Mucosa of descending colon (tissue), 3 donors: Measurements from ENCODE around the gene HIP1R. TPM values are rescaled to one million over a fixed set of nuclear protein-coding genes. Genes with fewer than 3 reads are reported as not detected.

ENCODE experiments used
- ATAC-seq: fragments of 200-7000 bp; cut with Tn5 transposase; one replicate; pipeline ENCODE4 v1.9.1; 2020; ENCODE audit warnings: mild to moderate bottlenecking, moderate library complexity
- DNase-seq, 3 donors: peaks; one replicate each; pipeline ENCODE4 v3.0.0-alpha.2; 2020
- H3K36me3 ChIP-seq: fragments of 200-600 bp; one replicate; pipeline ENCODE4 v1.8.0; 2021; ENCODE audit warnings: low read depth, mild to moderate bottlenecking
- H3K4me1 ChIP-seq: fragments of 200-600 bp; one replicate; pipeline ENCODE4 v1.8.0; 2021; ENCODE audit warnings: low read depth, mild to moderate bottlenecking
- H3K4me3 ChIP-seq: fragments of 200-600 bp; one replicate; pipeline ENCODE4 v1.8.0; 2021; ENCODE audit warnings: mild to moderate bottlenecking
- H3K9me3 ChIP-seq: fragments of 200-600 bp; one replicate; pipeline ENCODE4 v1.8.0; 2021; ENCODE audit warnings: mild to moderate bottlenecking
- CTCF ChIP-seq: fragments of 200-600 bp; IDR thresholded peaks from one replicate; pipeline ENCODE4 v1.8.0; 2022; ENCODE audit warnings: antibody characterized with exemption, mild to moderate bottlenecking
- intact Hi-C, 2 donors: fragments of 100-400 bp; cut with DNase I in 1 of 2; cut with micrococcal nuclease in 1 of 2; formaldehyde crosslinking; loops; one replicate each; pipeline versions ENCODE4 v1.11.0 to v1.11.1; 2022; cut with DNase I, micrococcal nuclease
- total RNA-seq, 3 donors: library from RNA; stranded (reverse); fragmentation: NEBNext Ultra II Directional in 2 of 3; extraction: Animal tissue kit (Norgen Biotek cat#: 25700) in 2 of 3; gene quantifications; one replicate each; pipeline versions ENCODE4 v1.2.1 to v1.2.4, GENCODE V29; 2021 to 2023
- donor health status: DM: no; HTN: no; CAD: no; lungs with moderate emphysema.
- donor health status: DM: no; HTN: no; CAD: no.
- donor health status: DM: no; HTN: yes; CAD: no.

The HIP1R gene
- total RNA-seq, 3 donors from 2014 or later, result 37.8 to 76.5 (median 73.1) TPM

- intact Hi-C loops, result loop anchor here (2.0 to 10.0 kb wide), 3 partner anchors 92 to 375 kb away; partner anchors contain the start of genes MPHOSPH9 (in 1 of the 2) and MTRFR (in 1 of the 2)
- no peak overlapping the region for H3K4me3 ChIP-seq
- no peaks in the 10 kb centered on the region for H3K36me3 ChIP-seq
- no peaks in the 10 kb centered on the region for H3K9me3 ChIP-seq
- ATAC-seq, result peak; percentile 66
- TF ChIP-seq CTCF, result peak; percentile 72
- H3K4me1 ChIP-seq, result peaks cover 18% of the 10 kb centered on the region
- peak; percentile 89 to 93 (median 90) for DNase-seq
These were observed 25.0 kb downstream of the HIP1R start for GRCh38 chr12:122860040-122860853.

- peaks cover 2% of the 10 kb centered on the region for H3K36me3 ChIP-seq
- DNase-seq (peak in 2 of 3 donors; percentile 40 to 61), ATAC-seq (no peak)
- H3K9me3 ChIP-seq, result no peaks in the 10 kb centered on the region
- no peak overlapping the region for H3K4me3 ChIP-seq
- TF ChIP-seq CTCF, result no peak
- peaks cover 18% of the 10 kb centered on the region for H3K4me1 ChIP-seq
- intact Hi-C loops, result loop anchor here (2.0 to 10.0 kb wide), 3 partner anchors 91 to 374 kb away; partner anchors contain the start of genes MPHOSPH9 (in 1 of the 2) and MTRFR (in 1 of the 2)
These were observed 25.8 kb downstream of the HIP1R start for GRCh38 chr12:122860854-122861586.

GRCh38 chr12:122861587-122861970 is 26.3 kb downstream of the HIP1R start:
- no peak overlapping the region for H3K4me3 ChIP-seq
- no peak for TF ChIP-seq CTCF
- intact Hi-C loops, result loop anchor here (2.0 to 10.0 kb wide), 3 partner anchors 91 to 373 kb away; partner anchors contain the start of genes MPHOSPH9 (in 1 of the 2) and MTRFR (in 1 of the 2)
- peaks cover 7% of the 10 kb centered on the region for H3K36me3 ChIP-seq
- DNase-seq (peak in 1 of 3 donors; percentile 48), ATAC-seq (no peak)
- H3K4me1 ChIP-seq, result peaks cover 18% of the 10 kb centered on the region
- no peaks in the 10 kb centered on the region for H3K9me3 ChIP-seq

GRCh38 chr12:122862110-122862634 is 26.9 kb downstream of the HIP1R start:
- peak in 2 of 3 donors; percentile 52 to 57 for DNase-seq
- H3K4me3 ChIP-seq, result no peak overlapping the region
- H3K9me3 ChIP-seq, result no peaks in the 10 kb centered on the region
- peaks cover 18% of the 10 kb centered on the region for H3K4me1 ChIP-seq
- intact Hi-C loops, result loop anchor here (5.0 to 10.0 kb wide), 2 partner anchors 90 to 373 kb away; partner anchors contain the start of genes MPHOSPH9 (in 1 of the 2) and MTRFR (in 1 of the 2)
- H3K36me3 ChIP-seq, result peaks cover 8% of the 10 kb centered on the region
- no peak for TF ChIP-seq CTCF
- peak; percentile 2 for ATAC-seq
